GF-D8 (cell line): ENCODE measurements around the gene SRSF1.

Source experiments
- DNase-seq: peaks from one replicate; lab custom pipeline; 2025; lab: John Stamatoyannopoulos, UW

Gene SRSF1

DNA sequence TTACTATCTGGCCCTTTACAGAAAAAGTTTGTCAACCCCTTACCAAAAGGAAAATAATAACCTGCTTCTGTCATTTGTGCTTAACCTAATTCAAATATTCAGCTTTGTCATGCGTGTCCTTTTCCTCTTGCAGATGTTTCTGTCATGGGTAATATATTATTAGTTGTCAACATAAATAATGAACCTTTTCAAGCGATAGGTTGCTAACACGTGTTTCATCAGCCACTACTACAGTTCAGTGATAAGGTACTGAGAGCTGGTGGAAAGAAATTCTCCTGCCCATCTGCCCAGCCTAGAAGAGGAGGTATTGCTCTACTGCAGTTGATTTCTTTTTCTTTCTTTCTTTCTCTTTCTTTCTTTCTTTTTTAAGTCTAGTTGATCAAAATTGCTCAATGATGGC is 12.0 kb upstream of the SRSF1 start:
- no peak for DNase-seq

DNA sequence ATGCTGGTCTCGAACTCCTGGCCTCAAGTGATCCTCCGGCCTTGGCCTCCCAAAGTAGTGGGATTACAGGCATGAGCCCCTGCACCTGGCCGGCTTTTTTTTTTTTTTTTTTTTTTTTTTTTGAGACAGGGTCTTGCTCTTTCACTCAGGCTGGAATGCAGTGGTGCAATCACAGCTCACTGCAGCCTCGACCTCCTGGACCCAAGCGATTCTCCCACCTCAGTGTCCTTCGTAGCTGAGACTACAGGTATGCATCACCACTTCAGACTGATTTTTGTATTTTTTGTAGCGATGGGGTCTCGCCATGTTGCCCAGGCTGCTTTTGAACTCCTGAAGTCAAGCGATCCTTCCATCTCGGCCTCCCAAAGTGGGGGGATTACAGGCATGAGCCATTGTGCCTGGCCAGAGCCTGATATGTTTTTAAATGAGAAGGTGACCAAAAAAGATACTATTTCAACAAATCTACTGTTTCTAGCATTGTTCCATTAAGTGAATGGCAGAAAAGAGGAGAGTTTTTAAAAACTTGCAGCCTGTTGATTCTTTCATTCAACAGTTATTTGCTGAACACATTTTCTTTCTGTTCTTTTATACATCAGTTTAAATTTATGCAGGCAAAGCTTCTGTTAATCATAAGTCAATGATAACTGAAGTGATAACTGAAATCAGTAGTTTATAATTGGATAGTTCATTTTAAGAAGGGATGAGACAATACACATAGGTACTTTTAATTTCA is 3.2 kb upstream of the SRSF1 start:
- DNase-seq, result no peak

DNA sequence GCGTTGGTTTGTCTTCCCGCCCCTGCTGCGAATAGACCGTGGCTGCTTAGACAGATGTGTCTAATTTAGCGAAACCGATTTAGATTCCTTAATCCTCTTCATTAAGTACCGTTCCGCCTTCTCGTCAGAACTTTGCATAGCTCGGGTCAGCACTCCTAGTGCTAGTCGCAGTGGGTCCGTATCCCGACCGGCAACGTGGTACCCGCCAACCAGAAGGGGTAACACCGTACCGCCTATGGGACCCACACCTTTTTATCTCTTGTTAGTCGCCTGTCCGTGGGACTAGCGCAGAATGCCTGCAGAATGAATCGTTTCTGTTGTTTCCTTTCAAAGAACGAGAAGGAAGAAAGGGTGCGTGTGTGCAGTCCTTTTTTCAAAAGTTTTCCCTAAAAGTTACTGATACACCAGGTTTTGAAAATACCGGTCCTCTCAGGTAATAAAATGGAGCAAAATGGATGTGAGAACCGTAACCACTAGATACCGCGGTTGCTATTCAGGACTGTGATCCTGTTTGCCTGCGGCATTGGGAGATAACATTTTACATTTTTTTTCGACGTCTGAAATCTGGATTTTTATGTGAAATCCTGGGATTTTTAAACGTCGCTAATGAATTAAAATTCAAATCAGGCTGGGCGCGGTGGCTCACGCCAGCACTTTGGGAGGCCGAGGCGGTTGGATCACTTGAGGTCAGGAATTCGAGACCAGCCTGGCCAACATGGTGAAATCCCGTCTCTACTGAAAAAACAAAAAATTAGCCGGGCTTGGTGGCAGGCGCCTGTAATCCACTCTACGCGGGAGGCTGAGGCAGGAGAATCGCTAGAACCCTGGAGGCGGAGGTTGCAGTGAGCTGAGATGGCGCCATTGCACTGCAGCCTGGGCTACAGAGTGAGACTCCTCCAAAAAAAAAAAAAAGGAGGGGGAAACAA is 998 bp upstream of the SRSF1 start:
- DNase-seq, result no peak

DNA sequence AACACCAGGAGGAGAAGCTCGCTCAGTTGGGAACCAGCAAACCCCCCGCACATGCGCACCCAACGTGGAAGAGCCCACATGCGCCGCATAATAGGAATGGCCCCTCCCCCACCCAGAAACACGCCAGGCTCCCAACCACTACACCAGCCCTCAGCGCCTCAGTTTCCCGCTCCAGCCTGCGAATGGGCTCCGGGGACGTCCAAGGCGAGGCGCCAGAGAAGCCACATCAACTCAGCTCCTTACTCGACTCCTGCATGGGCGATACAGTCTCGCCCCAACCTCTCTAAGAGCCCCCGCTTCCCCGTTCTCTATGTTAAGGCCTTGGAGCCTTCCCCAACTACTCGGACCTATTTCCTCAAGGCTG is 504 bp downstream of the SRSF1 start:
- peak; percentile 34 for DNase-seq

DNA sequence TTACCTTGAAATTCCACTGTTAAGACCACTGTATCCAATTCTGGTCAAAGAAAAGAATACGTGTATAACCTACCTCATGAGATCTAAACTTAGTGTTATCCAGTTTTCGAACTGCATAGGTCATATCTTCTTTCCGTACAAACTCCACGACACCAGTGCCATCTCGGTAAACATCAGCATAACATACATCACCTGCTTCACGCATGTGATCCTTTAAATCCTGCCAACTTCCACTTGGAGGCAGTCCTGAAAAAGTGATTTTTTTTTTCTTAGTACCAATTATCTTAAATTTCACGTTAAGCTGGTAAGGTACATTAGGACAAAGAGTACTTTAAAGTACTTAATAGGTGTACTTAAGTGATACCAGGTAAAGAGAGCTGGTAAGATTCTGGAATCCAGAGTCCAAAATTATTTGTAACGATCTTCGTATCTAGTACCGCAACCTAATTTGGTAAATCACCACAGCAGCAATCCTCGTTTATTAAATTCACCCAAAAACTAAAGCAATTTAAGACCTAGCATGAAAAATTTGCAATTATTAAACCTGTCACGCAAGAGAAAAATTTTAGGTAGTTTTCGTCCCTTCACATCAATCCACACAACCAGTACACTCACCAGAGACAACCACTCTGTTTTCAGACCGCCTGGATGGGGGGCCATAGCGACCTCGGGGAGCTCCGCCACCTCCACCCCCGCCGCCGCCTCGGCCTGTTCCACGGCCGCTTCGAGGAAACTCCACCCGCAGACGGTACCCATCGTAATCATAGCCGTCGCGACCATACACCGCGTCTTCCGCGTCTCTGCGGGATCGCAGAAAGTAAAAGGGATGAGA is 1.1 kb downstream of the SRSF1 start:
- DNase-seq, result no peak

DNA sequence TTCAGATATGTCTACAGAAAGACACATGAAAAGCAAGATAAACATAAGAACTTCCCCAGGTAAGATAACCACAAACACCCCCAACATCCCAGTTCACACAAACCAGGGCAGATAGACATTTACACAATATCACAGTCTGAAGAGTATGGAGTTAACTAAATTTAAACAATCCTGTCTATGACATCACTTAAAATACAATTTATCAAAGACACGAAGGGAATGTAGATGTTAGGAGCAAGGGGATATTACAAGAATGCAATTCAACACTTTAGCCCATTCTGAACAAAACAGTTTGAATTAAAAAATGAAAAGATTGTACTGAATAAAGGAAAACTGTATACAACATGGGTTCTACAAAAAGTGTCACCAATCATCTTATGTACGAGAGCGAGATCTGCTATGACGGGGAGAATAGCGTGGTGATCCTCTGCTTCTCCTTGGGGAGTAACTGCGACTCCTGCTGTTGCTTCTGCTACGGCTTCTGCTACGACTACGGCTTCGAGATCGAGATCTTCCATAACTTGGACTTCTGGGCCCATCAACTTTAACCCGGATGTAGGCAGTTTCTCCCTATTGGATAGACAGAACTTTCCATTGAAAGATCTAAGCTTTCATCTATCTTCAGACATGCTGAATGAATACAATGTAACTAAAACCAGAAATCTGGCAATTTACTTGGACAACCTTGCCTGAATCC is 1.9 kb downstream of the SRSF1 start:
- DNase-seq, result peak; percentile 13

DNA sequence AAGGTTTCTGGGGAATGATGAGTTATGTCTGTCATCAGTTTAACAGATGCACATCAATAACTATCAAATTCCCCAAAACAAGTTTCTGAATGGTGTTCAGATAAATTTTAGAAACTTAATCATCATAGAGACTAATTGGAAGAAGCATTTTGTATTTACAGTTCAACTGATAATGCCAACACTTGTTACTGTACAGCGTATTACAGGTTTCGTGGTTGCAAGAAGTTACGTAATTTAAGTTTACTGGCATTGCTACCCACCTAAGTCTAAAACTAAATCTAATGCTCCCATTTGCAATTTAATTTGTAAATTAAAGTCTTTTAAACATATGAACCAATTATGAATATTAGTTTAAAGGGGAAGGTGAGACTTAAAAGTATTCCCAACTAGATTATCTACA is 3.0 kb downstream of the SRSF1 start:
- no peak for DNase-seq

DNA sequence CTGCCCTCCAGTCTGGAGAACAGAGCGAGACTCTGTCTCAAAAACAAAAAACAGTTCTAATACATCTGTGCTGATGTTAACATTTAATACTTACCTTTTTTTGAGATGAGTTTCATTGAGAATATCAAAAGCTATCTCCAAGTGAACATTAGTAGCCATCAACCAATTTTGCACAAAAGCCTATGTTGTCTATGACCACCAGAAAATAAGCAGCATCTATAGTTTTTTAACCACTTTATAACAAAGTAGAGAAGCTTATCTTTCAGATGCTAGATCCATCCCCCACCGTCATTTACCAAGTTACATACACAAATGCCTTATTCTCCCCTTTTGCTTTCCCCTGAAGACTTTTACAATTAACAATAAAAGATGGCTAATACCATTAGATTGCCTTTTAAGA is 4.1 kb downstream of the SRSF1 start:
- no peak for DNase-seq

DNA sequence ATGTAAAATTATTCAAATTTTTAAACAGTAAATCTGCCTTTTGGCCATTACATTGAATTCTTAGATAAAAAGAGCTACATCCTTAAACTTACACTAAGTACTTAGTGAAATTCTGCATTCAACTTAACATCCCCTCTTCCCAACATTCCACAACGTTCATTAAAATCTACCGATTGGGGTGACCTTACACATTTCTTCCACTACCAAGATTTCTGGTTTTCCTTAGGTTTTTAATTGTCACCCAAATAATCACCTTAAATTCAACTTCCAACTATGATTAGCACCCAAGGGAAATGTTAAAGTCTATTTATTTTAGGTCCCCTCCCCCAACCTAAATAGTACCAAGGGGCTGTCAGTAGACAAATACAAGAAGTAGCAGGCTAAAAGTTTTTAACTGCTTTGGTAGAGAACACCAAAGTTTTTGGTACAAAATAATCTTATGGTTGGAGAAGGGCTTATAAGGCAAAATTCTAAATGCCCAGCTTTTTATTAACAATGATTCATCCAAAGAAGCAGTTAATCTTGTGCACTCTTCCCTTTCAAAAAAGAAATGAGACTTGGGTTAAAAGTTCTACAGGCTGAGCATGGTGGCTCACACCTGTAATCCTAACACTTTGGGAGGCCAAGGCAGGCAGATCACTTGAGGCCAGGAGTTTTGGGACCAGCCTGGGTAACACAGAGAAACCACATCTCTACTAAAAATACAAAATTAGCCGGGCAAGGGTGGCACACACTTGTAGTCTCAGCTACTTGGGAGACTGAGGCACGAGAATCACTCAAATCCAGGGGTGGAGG is 4.7 kb downstream of the SRSF1 start:
- no peak for DNase-seq

DNA sequence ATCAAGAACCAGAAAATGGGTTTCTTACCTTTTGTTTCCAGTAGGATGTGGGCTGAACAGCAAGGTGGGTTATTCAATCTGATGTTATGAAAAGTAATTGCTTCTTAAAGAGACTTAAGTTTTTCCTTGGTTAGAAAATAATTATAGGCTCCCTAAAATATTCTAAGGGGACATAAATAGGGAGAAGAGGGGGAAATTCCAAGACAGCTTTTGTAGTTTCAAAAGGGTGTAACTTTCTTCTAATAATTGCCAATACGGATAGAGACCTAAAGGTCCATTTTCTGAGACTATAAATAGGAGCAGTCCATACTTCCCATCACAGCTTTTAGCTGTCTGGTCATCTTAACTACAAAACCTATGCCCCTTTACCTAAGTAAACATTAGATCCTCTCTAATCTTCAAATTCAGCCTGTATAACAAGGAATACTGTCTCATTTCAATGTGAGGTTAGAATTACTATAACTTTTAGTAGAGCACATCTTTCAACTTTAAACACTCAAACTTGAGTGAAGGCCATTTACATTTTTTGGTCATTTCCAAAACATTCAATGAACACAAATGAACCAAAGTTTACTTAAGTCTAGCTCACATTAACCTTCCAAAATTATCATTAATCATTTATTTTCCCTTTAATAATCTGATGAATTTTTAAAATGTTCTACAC is 5.5 kb downstream of the SRSF1 start:
- DNase-seq, result no peak

DNA sequence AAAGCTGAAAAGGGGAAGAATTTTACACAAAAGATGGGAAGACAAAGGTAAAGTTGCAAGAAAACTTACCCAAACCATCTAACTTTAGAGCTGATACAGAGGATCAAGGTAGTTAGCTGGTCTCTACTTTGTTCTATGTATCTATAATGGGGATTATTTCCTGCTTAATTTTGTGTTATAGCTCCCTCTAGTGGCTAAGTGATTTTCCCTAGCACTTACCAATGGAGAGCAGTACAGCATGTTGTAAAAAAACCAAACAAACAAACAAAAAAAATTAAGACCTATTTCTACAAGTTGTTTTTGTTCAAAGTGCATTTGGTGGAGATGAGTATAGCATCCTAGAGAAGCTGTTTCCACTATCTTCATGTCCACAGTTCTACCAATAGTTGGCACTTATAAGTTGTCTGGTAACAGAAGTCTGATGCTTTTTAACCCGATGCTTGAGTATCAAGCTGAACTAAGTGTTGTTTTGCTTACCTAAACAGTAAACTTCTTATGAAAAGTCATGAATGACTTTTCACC is 7.5 kb downstream of the SRSF1 start:
- DNase-seq, result peak; percentile 35

DNA sequence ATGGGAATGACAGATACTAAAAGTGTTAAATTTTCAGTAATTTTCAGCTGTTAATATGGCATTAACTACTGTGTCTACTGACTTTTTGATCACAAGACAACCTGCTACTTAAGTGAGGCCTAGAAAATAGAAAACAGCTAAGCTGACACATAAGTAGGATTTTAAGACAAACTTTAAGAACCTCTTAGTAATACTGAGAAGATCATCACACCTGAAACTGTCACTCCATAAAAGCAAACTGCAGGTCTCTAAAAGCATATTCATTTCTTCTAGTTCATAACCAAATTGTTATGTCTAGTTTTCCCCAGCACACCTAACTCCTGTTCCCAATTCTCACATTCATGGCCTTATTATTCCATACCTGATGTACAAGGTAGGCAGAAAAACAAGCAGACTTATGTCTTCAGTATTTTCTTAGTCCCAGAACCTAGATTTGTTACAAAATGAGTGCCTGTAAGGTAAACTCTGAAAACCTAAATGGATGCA is 8.0 kb downstream of the SRSF1 start:
- DNase-seq, result no peak

DNA sequence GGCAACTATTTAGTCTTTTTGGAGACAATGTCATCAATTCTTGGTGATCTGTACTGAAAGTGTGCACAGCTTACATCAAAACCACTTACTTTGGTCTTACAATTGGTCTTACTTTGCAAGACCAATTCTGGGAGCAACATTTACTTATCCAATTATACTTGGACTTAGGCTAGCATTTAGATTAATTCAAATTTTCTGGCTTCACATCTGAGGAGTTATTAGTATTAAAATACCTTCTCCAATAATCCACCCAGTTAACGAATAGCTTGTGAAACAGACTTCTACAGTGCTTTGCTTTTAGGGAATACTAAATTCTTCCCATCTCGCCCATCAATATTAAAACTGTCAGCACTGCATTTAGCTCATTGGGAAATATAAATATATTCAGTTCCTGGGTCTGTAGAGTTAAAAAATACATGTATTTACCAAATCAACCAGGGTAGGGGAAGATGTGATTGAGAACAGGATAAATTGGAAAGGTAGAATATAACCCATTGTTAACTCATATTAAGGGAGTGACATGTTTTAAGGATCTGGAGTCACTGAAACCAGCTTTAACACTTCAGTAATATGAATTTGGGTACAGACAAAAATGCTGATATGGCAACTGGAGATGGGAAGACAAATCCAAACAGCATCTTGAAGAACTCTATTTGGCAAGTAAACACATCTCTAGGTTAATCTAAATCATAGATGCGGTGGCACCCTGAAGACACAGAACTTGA is 9.8 kb downstream of the SRSF1 start:
- DNase-seq, result no peak

DNA sequence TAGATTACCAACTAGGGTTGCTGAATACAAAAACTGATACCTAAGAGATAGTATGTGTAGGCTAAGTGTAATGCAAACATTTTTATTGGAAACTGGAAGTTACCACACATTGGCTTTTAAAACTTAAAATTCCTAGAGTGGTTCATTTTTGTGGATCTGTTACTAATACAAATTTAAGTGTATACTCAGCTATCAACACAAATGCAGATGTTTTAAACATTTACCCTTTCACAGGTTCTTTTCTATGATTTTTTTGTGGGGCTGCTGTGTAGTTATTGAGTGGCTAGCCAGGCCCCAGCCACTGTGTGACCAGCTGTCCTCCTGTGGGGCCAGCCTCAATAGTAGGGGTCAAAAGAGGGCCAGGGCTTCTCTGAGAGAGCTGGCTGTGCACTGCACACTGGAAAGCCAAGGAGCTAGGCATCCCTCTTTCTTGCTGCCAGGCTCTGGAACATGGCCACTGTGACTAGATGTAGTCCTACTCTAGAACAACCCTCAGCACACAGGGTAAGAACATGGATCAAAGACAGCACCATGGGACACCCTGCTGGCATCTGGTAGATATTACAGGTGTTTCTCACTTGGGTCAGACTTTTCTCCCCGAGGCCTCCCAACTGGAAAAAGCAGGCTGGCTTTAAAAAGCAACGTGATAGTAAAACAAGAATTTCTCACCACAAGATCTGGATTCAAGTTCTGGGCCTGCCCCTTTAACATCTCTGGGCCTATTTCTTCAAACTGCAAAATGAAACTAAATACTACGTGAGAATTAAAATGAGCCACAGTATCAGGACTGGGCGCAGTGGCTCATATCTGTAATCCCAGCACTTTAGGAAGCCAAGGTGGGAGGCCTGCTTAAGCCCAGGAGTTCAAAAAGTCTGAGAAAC is 11.7 kb downstream of the SRSF1 start:
- DNase-seq, result peak; percentile 52

DNA sequence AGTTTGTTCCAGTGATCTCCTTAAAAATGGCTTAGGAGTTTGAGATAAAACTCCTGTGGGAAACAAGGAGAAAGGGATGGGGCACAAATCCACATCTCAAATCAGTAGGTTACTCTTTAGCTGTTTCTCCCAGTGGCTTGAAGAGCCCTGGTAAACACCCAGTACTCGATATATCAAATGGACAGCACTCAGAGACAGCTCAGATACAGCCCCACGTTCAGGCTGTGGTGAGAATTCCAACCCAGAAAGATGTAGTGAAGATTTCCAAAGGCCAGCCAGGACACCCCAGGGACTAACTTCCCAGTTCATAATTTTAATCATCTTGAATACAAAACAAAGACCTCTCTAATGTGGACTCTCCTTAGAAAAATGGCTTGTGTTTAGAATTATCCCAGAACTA is 12.6 kb downstream of the SRSF1 start:
- DNase-seq, result no peak

DNA sequence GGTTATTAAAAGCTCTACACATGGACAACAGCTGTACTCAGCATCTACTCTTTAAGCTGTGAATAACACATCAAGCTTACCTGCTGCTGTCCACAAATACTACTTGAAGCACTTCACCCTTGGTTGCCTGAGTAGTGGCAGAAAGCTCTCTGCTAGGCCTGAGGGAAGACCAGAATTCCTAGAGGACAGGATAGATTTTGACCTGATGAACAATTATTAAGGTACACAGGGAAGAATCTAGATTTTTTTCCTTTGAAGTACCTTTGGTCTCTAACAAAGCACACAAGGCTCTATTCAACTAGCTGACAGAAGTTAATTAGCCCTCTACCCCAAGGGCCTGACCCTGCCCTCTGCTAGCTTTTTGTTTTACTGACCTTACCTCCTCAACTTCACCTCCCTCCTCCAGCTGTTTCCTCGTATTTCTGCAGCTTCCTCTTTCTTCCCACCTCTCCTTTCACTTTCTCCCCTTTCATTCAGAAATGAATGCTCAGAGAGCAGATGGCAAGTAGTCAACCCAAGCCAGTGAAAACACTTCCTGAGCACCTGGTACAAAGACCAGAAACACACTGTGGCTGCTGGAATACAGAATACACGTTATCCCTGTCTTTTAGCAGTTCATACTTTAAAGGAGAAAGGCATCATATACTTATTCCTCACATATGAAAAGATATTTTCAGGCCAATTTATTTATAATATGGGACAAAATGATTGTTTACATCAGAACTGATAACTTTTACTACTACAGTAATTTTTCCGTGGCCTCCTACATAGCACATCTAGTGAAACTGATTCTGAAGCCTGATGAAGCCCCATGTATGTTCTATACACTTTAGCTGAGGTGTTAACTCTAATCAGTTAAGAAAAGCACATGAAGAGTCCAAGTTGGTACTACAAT is 13.3 kb downstream of the SRSF1 start:
- DNase-seq, result peak; percentile 68

DNA sequence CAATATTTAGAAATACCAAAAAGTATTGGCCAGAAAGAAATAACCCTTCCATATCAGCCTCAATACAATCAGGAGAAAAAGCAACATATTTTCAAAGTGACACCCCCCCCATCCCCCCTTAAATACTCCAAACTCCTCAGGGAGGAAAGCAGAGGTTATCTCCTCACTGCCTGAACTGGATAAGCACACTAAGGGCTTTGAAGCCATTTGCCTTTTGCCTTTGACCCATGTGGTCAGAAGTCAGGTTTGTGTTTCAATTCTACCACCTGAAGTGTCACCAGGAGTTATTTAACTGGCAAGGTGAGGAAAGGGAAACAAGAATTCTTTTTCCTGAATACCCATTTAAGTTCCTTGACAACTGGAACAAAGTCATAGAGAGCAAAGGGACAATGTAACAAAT is 15.5 kb downstream of the SRSF1 start:
- no peak for DNase-seq
